A549 (cell line): ENCODE results near the gene ERGIC2. TPM values are rescaled to one million over a fixed set of nuclear protein-coding genes. Genes with fewer than 3 reads are reported as not detected.

Source experiments
- ATAC-seq, 2 experiments: fragments of 200-7000 bp in 1 of 2; fragments of >200 bp in 1 of 2; cut with Nextera tagmentation in 1 of 2; cut with Tn5 transposase in 1 of 2; 3 replicates each; pipeline versions ENCODE4 v1.8.0 to v1.9.1; 2018 to 2020; ENCODE audit warnings: mild to moderate bottlenecking in 1 of 2, moderate library complexity in 1 of 2
- CTCF ChIA-PET: fragments of 300-600 bp; sonication (Branson Sonifier 250); formaldehyde crosslinking; extraction: SDS; loops from one replicate; lab custom pipeline; 2021; ENCODE audit warnings: antibody characterized with exemption, inconsistent platforms; lab: Yijun Ruan, JAX
- POLR2A ChIA-PET: fragments of 350-600 bp; formaldehyde crosslinking; extraction: SDS; loops from one replicate; lab custom pipeline; 2021; ENCODE audit warnings: antibody characterized with exemption, inconsistent platforms; lab: Yijun Ruan, JAX
- DNase-seq, 2 experiments: peaks; one replicate each; pipeline versions ENCODE4 v3.0.0 to v3.0.0-alpha.2; 2011 to 2016; ENCODE audit warnings: low read depth in 1 of 2, low spot score in 1 of 2
- FAIRE-seq: peaks from 2 replicates; lab custom pipeline; 2011; peaks lifted over from hg19 to GRCh38; lab: Jason Lieb, UNC
- H3K27ac ChIP-seq, 2 experiments: fragments of >200 bp; sonication (Bioruptor Twin); formaldehyde crosslinking; 3 replicates each; pipeline ENCODE4 v1.5.1; 2016 to 2017
- H3K4me1 ChIP-seq: fragments of >200 bp; sonication (Bioruptor Twin); formaldehyde crosslinking; 3 replicates; pipeline ENCODE4 v1.6.1; 2016
- H3K4me2 ChIP-seq: fragments of >200 bp; sonication (Bioruptor Twin); formaldehyde crosslinking; 3 replicates; pipeline ENCODE4 v1.6.1; 2016
- H3K4me3 ChIP-seq: fragments of >200 bp; sonication (Bioruptor Twin); formaldehyde crosslinking; 3 replicates; pipeline ENCODE4 v1.5.1; 2016
- H3K9me3 ChIP-seq: fragments of >200 bp; sonication (Bioruptor Twin); formaldehyde crosslinking; 3 replicates; pipeline ENCODE4 v1.6.1; 2016
- BCL3 ChIP-seq: fragments of >200 bp; sonication (Bioruptor Twin); formaldehyde crosslinking; IDR thresholded peaks from 3 replicates; pipeline ENCODE4 v1.6.1; 2016
- CBX2 ChIP-seq: fragments of 200-600 bp; sonication (generic); IDR thresholded peaks from 2 replicates; pipeline ENCODE4 v1.6.1; 2016; ENCODE audit warnings: low read depth, mild to moderate bottlenecking, borderline replicate concordance
- CHD4 ChIP-seq: fragments of 200-600 bp; sonication (generic); IDR thresholded peaks from 2 replicates; pipeline ENCODE4 v1.6.1; 2016; ENCODE audit warnings: antibody characterized with exemption, mild to moderate bottlenecking, borderline replicate concordance
- EHF ChIP-seq: fragments of 250-450 bp; sonication (Bioruptor Pico); IDR thresholded peaks from 2 replicates; pipeline ENCODE4 v1.5.0; 2020; ENCODE audit warnings: mild to moderate bottlenecking
- ELK1 ChIP-seq: fragments of 150-350 bp; IDR thresholded peaks from 2 replicates; pipeline ENCODE4 v1.6.1; 2014; ENCODE audit warnings: low read depth, mild to moderate bottlenecking, low read length
- FOSL2 ChIP-seq, 2 experiments: fragments of 450-650 bp in 1 of 2; fragments of >200 bp in 1 of 2; sonication (Bioruptor Twin) in 1 of 2; formaldehyde crosslinking; IDR thresholded peaks; 2 replicates each; pipeline versions ENCODE4 v1.5.0 to v1.6.1; 2016 to 2020; ENCODE audit warnings: mild to moderate bottlenecking in 1 of 2, moderate library complexity in 1 of 2
- GATA3 ChIP-seq: IDR thresholded peaks from 2 replicates; pipeline ENCODE4 v1.6.1; 2012; ENCODE audit warnings: borderline replicate concordance
- HES2 ChIP-seq: fragments of >200 bp; sonication (Bioruptor Twin); formaldehyde crosslinking; IDR thresholded peaks from 2 replicates; pipeline ENCODE4 v1.6.1; 2016
- HOXB13 ChIP-seq: fragments of 250-450 bp; sonication (Bioruptor Pico); IDR thresholded peaks from 2 replicates; pipeline ENCODE4 v1.5.0; 2020; ENCODE audit warnings: low read depth, mild to moderate bottlenecking, moderate library complexity
- HOXB5 ChIP-seq: fragments of 250-450 bp; sonication (Bioruptor Pico); IDR thresholded peaks from 2 replicates; pipeline ENCODE4 v1.5.0; 2020; ENCODE audit warnings: mild to moderate bottlenecking, moderate library complexity
- JUNB ChIP-seq: fragments of >200 bp; sonication (Bioruptor Twin); formaldehyde crosslinking; IDR thresholded peaks from 2 replicates; pipeline ENCODE4 v1.6.1; 2016
- MAZ ChIP-seq: fragments of 150-350 bp; IDR thresholded peaks from 2 replicates; pipeline ENCODE4 v1.6.1; 2014; ENCODE audit warnings: antibody characterized with exemption, low read depth, low read length, borderline replicate concordance
- MYC ChIP-seq: IDR thresholded peaks from 2 replicates; pipeline ENCODE4 v1.6.1; 2012; ENCODE audit warnings: mild to moderate bottlenecking, inconsistent platforms, low read length, improper control_type of control experiment, borderline replicate concordance
- NFE2L2 ChIP-seq: fragments of 150-350 bp; conservative IDR thresholded peaks from 2 replicates; pipeline ENCODE4 v1.6.1; 2014; ENCODE audit warnings: low read length
- POLR2A ChIP-seq: IDR thresholded peaks from 2 replicates; pipeline ENCODE4 v1.6.1; 2012; ENCODE audit warnings: mild to moderate bottlenecking, low read length
- SREBF2 ChIP-seq: fragments of 450-650 bp; IDR thresholded peaks from 2 replicates; pipeline ENCODE4 v1.6.1; 2014; ENCODE audit warnings: mild to moderate bottlenecking, moderate library complexity
- TFCP2L1 ChIP-seq: fragments of 250-450 bp; sonication (Bioruptor Pico); IDR thresholded peaks from 2 replicates; pipeline ENCODE4 v1.5.0; 2021; ENCODE audit warnings: mild to moderate bottlenecking
- ZC3H11A ChIP-seq: fragments of 450-650 bp; IDR thresholded peaks from 2 replicates; pipeline ENCODE4 v1.6.1; 2014; ENCODE audit warnings: antibody characterized with exemption, mild to moderate bottlenecking
- ZFP36 ChIP-seq: fragments of 450-650 bp; IDR thresholded peaks from 2 replicates; pipeline ENCODE4 v1.6.1; 2014; ENCODE audit warnings: borderline replicate concordance; ENCODE audit not compliant: partially characterized antibody
- ZNF302 ChIP-seq: fragments of 250-450 bp; sonication (Bioruptor Pico); IDR thresholded peaks from 2 replicates; pipeline ENCODE4 v1.9.0; 2021; ENCODE audit warnings: inconsistent platforms, mild to moderate bottlenecking, moderate library complexity
- WGBS: methylation state at CpG from one replicate; pipeline ENCODE4 v1.1.6; 2017; ENCODE audit errors: missing lambda C conversion rate; 5-methylcytosine and 5-hydroxymethylcytosine counted together
- polyA plus RNA-seq, 4 experiments: library from polyadenylated mRNA; depleted of rRNA in 3 of 4; stranded (reverse); fragments of >200 nt; fragmentation: RNase III in 1 of 4; extraction: RNeasy Plus Mini Kit Qiagen cat#74134 plus additional on column Dnase treatment in 1 of 4; gene quantifications; 2 replicates in 3 of 4; 3 replicates in 1 of 4; pipeline ENCODE4 v1.2.3, GENCODE V29; 2011 to 2017

ERGIC2 gene
- polyA plus RNA-seq, 2 of the 4 experiments (the other 2 are of a cell fraction), result 69.3 to 94.1 TPM

GRCh38 chr12:29316752-29317151 lies 64.2 kb downstream of the ERGIC2 start:
- no peaks in the 10 kb centered on the region for H3K9me3 ChIP-seq
- no peak overlapping the region for H3K4me3 ChIP-seq
- WGBS, result 69% methylated on average over 4 of the region's 4 CpGs
- H3K4me2 ChIP-seq, result no peak overlapping the region
- DNase-seq (no peak), ATAC-seq (no peak), FAIRE-seq (no peak)
- H3K4me1 ChIP-seq, result no peaks in the 10 kb centered on the region
- ChIA-PET CTCF (interaction anchor here (1.6 to 2.2 kb wide), 2 partner anchors 9 to 243 kb away, joined by 9 read pairs; no protein-coding TSS in a partner anchor), POLR2A (no interaction called here)
- no peak overlapping the region for H3K27ac ChIP-seq
- TF ChIP-seq NFE2L2 (no peak), TFCP2L1 (CRISPR knock-in tag) (no peak), GATA3 (no peak), HES2 (no peak), CHD4 (no peak), EHF (CRISPR knock-in tag) (no peak), FOSL2 (IDR thresholded peaks at IDR 0.05) (no peak), FOSL2 (CRISPR knock-in tag; IDR thresholded peaks at IDR 0.05) (no peak)

- ChIA-PET CTCF (interaction anchor here (0.6 to 1.0 kb wide), 2 partner anchors 33 to 203 kb away, joined by 3 read pairs; no protein-coding TSS in a partner anchor), POLR2A (no interaction called here)
- no peak for FAIRE-seq
- no peaks in the 10 kb centered on the region for H3K4me1 ChIP-seq
- no peak overlapping the region for H3K4me3 ChIP-seq
- no peak for DNase-seq
- H3K9me3 ChIP-seq, result no peaks in the 10 kb centered on the region
- WGBS, result 12% methylated on average over 2 of the region's 2 CpGs
- H3K4me2 ChIP-seq, result no peak overlapping the region
- TF ChIP-seq MAZ (no peak), HOXB5 (no peak), BCL3 (no peak), CBX2 (no peak), ZNF302 (CRISPR knock-in tag) (no peak), CHD4 (no peak), JUNB (no peak), POLR2A (no peak), MYC (no peak), ELK1 (no peak), HOXB13 (CRISPR knock-in tag) (no peak), SREBF2 (no peak), ZFP36 (no peak), FOSL2 (IDR thresholded peaks at IDR 0.05) (no peak), FOSL2 (CRISPR knock-in tag; IDR thresholded peaks at IDR 0.05) (no peak), ZC3H11A (no peak)
- no peak overlapping the region for H3K27ac ChIP-seq
- no peak for ATAC-seq
These were observed 66.6 kb downstream of the ERGIC2 start for GRCh38 chr12:29314416-29314815.

GRCh38 chr12:29310899-29311298 lies 70.1 kb downstream of the ERGIC2 start:
- H3K4me1 ChIP-seq, result no peaks in the 10 kb centered on the region
- DNase-seq (no peak), ATAC-seq (no peak), FAIRE-seq (no peak)
- H3K9me3 ChIP-seq, result no peaks in the 10 kb centered on the region
- TF ChIP-seq CHD4, result no peak
- TF ChIP-seq, all 56 proteins: peak for 0
- Histone ChIP-seq H3K27ac (no peak overlapping the region), H3K4me2 (no peak overlapping the region), H3K4me3 (no peak overlapping the region)
- POLR2A ChIA-PET, result no interaction called here
- CTCF ChIA-PET, result interaction anchor here (0.6 to 1.3 kb wide), 3 partner anchors 10 to 424 kb away, joined by 3 to 9 read pairs (median 3); no protein-coding TSS in a partner anchor
- WGBS, result 32% methylated on average over 4 of the region's 4 CpGs
